GM08714 (cell line): ENCODE results near the gene MTERF1.
A peak's percentile ranks its signal among the peaks of the same experiment; 100 is the strongest.

Source experiments
- H3K4me3 ChIP-seq: fragments of 200-500 bp; sonication (Bioruptor generic); 2 replicates; pipeline ENCODE4 v1.5.1; 2014; ENCODE audit warnings: mild to moderate bottlenecking, low read length, inconsistent platforms
- ZNF274 ChIP-seq: IDR thresholded peaks from 2 replicates; pipeline ENCODE4 v1.6.1; 2012; ENCODE audit warnings: mild to moderate bottlenecking, low read depth, low read length

The MTERF1 gene, protein sequence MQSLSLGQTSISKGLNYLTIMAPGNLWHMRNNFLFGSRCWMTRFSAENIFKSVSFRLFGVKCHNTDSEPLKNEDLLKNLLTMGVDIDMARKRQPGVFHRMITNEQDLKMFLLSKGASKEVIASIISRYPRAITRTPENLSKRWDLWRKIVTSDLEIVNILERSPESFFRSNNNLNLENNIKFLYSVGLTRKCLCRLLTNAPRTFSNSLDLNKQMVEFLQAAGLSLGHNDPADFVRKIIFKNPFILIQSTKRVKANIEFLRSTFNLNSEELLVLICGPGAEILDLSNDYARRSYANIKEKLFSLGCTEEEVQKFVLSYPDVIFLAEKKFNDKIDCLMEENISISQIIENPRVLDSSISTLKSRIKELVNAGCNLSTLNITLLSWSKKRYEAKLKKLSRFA

DNA sequence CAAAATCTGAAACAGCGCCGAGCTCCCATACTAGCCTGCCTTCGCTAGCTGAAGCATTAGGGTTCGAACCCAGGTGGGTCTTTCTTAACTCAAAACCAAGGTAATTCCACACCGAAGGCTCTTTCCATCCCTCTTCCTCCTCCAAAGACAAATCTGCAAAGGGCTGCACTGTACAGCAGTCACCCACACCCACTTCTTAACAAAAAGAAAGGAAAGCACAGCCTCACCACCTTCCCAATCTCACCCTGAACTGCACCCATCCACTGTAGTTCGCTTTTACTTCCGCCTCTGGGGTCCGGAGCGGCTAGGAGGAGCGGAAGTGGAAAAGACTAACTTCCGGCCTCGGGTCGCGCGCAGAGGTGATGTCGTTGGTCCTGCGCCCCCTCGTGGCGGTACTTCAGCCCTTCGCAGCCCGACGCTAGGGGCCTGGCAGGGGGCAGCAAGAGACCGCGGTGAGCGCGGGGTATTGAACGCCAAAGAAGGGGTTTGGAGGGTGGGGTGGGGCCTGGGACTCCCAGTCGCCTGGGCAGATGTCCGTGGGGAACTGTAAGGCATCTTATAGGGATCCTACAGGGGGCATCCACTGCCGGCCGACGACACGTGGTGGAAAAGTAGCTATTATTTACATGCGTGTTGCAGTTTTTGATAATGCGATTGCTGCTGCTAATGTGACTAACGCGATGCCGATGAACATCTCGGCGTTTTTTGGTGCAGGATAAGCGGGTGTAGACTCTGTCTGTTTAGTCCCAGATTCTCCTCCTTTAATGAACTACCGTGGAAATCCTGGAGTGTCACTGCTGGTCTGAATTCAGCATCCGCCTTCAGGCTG lies at the start of gene MTERF1:
Gene MTERF1 (minus strand): TSS at position 290 of the 829 bp plus-strand sequence. CDS start 619 bp downstream, outside the sequence.
- peak within 1 kb of the TSS; percentile 99 for H3K4me3 ChIP-seq
- no peak for TF ChIP-seq ZNF274

DNA sequence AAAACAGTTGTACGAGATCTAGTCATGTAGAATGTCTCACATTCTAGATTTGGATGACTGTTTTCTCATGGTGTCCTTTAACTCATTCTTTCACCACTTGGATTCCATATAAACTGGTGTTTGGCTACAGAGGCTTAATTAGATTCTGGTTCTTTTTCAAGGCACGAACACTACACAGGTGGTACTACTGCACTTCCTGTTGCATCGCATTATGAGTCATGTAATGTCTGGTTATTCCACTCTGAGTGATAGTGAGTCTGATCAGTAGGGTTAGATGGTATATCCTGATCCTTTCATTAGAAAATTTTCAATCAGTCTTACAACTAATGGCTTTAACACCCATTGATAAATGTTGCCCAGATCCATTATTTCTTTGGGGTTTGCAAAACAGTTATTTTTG lies 49.0 kb upstream of the MTERF1 start:
- H3K4me3 ChIP-seq = no peak overlapping the region
- TF ChIP-seq ZNF274 = no peak

DNA sequence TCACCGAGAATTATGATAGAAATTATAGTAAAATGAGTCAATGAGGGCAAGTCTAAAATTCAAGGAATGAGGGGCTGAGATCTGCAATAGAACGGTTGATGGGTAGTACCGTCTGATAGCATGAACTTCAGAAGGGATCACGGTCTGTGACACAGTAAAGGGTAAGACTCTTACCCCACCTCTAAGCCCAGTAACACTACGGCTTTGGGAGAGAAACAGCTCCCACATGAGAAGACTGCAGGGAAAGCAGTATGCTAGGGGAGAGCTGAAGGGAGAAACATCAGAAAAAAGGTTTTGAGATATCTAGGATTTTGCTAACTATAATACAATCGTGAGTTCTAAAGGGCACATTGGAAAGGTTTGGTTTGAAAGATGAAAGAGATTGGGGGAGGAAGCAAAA lies 47.4 kb upstream of the MTERF1 start:
- TF ChIP-seq ZNF274 = no peak
- no peak overlapping the region for H3K4me3 ChIP-seq

DNA sequence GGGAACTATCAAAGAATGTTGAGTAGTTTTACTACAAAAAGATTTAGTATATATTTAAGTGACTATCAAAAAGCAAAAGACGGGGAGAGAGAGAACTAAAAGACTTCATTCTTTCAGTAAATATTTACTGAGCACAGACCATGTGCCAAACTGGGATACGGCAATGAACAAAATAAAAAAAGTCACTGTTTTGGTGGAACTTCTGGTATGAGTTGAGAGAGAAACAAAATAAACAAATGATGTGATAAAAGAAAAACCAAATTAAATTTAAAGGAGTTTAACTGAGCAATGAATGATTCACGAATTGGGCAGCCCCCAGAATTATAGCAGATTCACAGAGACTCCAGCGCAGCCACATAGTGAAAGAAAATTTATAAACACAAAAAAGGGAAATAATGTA lies 42.4 kb upstream of the MTERF1 start:
- no peak overlapping the region for H3K4me3 ChIP-seq
- TF ChIP-seq ZNF274 = no peak

DNA sequence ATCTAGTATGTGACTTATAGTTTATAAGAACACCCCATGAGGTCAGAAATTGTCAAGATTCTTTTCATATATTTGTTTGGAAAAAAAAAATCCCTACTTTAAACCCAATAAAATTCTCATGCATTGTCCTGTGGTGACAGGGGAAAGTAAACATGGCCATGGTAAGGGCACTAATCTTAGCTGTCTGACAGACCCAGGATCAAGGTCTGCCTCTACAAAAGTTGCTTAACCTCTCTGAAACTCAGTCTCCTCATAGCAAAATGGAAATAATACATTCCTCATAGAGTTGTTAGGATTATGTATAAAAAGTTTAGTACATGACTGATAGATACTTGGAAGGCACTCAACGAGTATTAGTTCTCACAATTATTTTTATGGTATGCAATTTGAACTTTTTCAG lies 37.9 kb upstream of the MTERF1 start:
- H3K4me3 ChIP-seq = no peak overlapping the region
- TF ChIP-seq ZNF274 = no peak

DNA sequence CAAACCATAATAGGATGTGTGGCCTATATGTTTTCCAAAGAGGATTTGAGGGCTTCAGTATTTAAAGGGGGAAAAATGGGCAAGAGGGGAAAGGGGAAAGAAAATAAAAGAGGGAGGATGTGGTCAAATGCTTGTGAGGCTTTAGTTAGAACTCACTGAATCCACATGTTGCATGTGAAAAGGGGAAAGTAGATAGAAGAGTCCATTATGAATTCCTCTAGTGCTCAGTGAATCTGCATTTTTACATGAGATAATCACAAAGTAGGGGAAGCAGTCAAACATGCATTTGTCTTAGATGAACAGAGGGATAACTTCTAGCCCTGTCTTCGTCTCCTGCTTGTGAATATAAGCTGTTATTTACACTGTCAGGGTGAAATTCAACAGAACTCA lies 35.5 kb upstream of the MTERF1 start:
- TF ChIP-seq ZNF274 = no peak

DNA sequence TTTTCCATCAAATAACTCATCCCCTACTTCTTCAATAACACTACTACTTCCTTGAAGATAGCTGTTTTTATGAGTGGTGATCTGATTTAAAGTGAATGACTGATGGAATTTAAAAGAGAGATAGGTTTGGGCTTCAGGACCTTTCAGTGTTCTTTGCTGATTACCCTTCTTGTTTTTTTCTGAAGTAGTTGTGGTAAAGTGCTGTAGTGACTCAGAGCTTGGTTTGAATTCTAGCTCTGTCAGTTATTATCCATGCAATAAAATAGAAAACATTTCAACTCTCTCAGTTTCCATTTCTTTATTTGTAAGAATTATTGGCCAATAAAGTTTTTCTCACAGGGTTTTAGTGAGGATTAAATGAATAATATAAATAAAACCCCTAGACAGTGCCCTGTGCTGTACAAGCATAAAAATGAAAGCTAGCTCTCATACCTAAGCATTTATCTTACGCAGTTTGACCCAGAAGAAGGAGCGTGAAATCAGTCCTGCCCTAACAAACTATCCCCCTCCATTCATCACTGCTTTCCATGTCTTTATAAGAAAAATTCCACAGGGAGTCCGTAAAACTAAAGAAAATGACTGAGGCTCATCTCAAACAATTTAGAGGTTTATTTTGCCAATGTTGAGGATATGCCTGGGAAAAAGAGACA lies 35.0 kb upstream of the MTERF1 start:
- no peak for TF ChIP-seq ZNF274
- H3K4me3 ChIP-seq = no peak overlapping the region

More for the DNA sequence above, 35.5 kb upstream of the MTERF1 start:
- no peak overlapping the region for H3K4me3 ChIP-seq

DNA sequence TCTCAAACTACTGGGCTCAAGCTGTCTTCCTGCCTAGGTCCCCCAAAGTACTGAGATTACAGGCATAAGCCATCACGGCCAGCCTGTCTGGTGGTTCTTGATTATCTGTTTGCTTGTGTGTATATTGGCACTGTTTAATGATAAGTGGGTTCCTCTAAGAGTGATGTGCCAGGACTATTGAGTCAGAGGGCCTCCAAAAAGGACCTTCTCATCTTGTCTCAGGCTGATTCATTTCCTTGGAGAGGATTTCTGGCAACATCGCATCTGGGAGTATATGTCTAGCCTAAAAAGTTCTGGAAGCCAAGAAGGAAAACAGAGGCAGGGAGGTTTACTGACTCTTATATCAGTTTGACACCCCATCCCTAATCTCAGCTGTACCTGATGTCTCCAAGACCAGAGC lies 33.1 kb upstream of the MTERF1 start:
- no peak for TF ChIP-seq ZNF274
- H3K4me3 ChIP-seq = no peak overlapping the region

DNA sequence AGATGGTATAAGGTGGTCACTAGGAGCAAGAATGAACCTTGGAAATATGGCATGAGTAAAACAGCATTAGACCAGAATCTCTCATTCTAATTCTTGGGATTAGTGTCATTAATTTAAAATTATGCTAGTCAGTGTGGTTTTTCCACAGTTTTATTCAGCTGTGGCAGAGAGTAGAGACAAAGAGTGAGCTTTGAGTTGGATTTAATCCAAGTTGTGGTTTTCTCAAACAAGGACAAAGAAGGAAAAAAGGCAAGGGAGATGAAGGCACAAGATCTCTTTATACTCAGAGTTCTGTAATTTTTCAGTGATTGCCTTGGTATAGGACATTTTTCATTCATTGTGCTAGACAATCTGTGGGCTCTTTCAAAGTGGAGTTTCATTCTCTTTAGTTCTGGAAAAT lies 32.0 kb upstream of the MTERF1 start:
- no peak for TF ChIP-seq ZNF274
- no peak overlapping the region for H3K4me3 ChIP-seq

DNA sequence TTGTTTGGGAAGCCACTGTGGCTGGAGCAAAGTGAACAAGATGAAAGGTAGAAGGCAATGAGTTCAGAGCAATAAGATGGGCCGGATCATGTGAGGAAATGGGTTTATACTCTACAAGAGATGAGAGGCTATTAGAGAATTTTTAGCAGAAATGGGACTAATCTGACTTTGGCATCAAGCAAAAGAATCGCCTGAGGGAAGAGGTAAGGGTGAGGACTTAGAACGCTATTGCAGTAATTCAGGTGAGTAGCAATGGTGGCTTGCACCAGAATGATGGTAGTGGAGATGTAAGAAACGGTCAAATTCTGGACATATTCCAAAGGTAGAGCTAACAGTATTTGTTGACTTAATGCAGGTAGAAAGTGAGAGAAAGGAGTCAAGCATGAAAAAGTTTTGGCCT lies 30.6 kb upstream of the MTERF1 start:
- H3K4me3 ChIP-seq = no peak overlapping the region
- TF ChIP-seq ZNF274 = no peak

DNA sequence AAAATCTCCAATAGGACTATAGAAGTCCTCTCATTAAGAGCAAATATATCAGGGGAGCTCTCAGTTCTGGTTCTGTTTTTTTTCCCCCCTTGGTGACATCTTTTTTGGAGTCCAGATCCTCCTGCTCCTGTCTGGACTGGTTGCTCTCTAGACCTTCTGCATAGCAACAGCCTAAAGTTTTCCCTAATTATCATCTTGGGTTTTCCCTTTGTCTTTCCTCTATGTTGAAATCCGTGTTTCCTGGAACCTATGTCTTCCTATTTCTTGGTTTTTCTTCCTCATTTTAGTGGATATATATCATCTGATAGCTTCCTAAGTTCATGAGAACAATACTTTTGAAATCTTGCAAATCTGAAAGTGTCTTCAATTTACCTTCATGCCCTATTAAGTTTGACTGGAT lies 29.7 kb upstream of the MTERF1 start:
- H3K4me3 ChIP-seq = no peak overlapping the region
- TF ChIP-seq ZNF274 = no peak

DNA sequence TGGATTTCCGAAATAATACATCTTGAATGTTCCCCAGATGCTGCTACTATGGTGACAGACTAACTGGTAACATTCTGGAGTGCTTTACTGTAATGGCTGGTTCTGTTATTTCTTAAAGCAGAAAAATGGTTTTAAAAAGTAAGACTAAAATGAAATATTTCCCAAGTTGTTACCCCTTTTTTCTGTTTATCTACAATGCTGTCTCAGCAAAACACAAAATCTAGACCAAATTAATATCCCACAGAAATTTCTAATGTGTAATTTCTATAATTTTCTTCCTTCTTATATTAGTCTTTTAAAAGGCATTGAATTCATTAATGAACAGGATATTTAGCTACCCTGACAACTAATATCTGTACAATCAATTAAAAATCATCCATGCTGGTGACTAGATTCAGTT lies 19.1 kb upstream of the MTERF1 start:
- no peak overlapping the region for H3K4me3 ChIP-seq
- no peak for TF ChIP-seq ZNF274

DNA sequence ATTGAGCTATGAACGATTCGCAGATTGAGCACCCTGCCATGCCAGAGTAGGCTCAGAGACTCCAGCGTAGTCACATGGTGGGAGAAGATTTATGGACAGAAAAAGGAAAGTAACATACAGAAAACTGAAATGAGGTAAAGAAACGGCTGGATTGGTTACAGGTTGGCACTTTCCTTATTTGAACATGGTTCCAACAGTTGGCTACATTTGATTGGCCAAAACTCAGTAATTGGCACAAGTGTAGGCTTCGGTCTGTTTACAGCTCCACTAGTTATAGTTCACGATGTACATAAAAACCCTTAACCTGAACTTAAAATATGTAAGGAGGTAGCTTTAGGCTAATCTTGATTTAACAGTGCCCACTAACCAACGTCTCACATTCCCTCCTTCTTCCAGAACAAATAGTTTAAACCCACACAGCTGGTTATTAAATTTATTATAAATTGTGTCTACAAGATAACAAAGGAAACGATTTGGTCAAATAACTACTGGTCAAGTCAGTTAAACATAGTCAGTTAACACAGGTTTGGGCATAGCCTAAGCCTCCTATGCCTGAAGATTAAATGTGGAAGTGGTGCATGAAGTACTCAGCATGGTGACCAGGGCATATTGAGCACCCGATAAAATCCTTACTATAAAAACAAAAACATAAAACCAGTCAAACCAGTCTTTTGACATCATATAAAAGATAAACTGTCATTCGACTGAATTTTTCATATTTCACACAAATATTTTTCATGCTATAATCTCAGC lies 17.9 kb upstream of the MTERF1 start:
- no peak for TF ChIP-seq ZNF274
- H3K4me3 ChIP-seq = no peak overlapping the region
